GM21786 (cell line): Measurements from ENCODE around the gene OR2T11.
A peak's percentile ranks its signal among the peaks of the same experiment; 100 is the strongest.
"Not testable (repeated sequence)": the region's sequence is repeated elsewhere in the genome, so short reads cannot be mapped to it uniquely, and the experiment has no call there.

Experiments
- ATAC-seq: cut with Tn5 transposase; IDR thresholded peaks from one replicate; pipeline ENCODE4 v1.9.1; 2021; ENCODE audit not compliant: unreplicated experiment

Gene OR2T11

DNA sequence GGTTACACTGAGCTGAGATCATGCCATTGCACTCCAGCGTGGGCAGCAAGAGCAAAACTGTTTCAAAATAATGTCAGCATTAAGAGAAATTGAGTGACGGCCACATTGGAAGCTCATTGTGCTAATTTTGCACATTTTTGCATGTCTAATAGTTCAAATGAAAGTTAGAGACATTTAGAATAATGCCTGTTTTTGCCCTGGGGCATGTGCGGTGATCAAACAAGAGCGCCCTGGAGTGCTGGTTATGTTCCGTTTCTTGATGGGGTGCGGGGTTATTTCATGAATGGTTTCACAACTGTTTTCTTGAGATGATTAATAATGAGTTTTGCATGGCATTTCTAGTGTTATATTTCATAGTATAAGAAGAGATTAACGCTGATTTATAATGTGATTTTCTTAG lies 13.1 kb downstream of the OR2T11 start:
- no peak for ATAC-seq

DNA sequence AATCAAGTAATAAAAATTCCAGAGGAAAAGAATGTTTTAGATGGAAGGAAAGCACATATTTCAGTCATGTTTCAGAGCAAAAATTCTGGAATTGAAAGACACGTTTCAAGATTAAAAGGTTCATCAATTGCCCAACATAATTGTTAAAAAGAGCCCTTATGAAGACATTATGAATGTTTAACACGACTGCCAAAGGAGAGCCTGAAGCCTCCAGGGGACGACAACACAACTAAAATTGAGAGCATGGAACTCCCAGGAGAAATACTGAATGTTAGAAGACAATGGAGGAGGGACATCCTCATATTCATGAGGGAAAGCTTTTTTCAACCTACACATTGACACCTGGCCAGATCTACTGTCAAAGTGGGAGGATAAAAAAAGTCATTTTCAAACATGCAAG lies 16.0 kb downstream of the OR2T11 start:
- peak; percentile 43 for ATAC-seq

DNA sequence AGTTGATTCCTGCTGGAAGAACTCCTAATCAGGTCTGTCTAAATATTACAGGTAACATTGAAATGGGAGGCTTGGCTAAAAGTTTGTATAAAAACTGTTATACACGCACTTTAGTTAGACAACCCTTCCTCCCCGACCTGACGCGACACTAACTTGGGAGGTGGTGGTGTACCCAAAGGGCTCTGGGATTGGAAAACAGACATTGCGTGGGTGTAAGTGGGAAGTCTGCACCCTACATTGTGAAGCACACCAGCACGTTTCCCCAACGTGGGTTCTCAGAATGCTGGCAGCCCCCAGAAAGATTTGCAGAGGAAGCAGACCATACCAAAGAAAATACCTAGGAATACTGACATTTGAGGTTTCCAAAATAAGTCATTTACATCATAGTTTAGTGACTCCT lies 16.8 kb downstream of the OR2T11 start:
- no peak for ATAC-seq

DNA sequence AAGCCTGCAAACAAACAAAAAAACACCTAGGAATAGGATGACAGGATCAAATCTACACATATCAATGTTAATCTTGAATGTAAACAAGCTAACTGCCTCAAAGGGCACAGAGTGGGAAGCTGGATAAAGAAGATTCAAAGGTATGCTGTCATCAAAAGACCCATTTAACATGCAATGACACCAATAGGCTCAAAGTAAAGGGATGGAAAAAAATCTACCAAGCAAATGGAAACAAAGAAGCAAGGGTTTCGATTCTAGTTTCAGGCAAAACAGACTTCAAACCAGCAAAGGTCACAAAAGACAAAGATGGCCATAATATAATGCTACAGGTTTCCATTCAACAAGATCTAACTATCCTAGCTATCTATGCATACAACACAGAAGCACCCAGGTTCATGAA lies 21.1 kb downstream of the OR2T11 start:
- ATAC-seq, result peak; percentile 38

DNA sequence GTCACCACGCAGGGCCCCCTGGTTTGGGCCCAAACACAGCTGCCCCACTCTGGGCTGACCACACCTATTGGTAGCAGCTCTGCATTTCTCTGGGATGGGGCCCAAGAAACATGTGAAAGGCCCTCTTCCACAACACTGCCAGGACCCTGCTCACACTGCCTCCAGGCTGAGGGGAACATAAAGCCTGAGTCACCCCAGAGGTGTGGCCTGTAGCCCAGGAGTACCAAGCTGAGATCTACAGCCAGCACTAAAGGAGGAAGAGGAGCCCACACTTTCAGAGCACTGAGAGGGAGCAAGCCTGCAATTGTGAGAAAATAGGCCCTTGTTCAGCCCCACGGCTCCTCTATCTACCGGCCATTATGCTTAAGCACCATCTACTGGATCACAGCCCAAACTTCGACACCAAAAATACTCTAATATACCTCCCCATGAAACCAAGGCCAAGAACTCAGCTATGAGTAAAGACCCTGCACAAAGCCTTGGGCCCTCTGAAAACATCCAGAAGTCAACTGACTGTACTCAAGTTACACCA lies 22.9 kb downstream of the OR2T11 start:
- ATAC-seq, result no peak

DNA sequence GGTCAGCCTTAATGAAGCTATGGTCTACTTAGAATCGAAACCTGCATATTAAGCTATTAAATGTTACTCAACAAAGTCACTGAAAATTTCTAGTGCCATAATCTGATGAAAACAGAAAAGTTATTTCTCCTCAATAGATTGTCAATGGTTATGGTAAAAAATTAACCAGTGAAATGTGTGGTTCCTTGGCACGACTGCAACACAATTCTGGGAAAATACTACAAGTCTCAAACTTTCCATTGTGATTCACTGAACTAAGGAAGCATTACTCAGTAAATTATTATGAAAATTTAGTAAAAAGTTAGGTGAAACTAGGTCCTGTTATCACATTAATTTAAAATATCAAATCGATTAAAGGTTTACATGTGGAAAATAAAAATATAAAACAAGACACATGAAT lies 24.6 kb downstream of the OR2T11 start:
- ATAC-seq, result no peak

DNA sequence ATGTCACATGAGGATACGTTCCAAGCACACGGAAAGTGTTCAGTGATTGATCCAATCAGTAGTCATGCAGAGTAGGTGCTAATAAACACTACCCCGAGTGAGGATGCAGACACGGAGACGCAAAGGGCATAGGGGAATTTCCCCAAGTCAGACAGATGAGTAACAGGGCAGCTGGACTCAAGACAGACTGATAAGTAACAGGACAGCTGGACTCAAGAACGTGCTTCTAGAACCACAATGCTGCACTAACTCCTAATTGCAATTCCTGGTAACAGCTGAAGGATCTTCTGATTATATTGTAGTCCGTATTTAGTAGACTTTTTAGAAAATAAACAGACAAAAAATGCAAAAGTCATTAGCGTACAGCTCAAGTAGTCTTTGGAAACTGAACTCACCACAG lies 35.5 kb downstream of the OR2T11 start:
- no peak for ATAC-seq

DNA sequence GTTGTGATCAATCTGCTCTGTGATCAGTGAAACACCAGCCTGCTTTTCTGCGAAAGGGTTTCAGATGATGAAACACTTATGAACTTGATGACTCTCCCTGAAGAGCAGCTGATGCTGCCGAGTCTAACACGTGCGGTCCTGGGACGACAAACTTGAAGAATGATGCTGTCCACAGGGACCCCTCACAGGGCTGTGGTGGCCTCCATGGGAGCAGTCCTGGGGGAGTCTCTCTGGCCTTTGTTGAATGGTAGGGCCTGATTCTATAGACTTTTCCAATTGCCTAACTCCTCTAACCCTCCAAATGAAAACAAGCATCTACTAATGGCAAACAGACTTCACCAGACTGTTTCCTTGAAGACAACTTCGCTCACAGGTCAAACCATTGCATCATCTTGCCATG lies 37.3 kb downstream of the OR2T11 start, which contains the start of gene OR2T10:
Gene OR2T10 (minus strand): TSS at position 112 of the 400 bp plus-strand sequence. CDS start 3,932 bp downstream, outside the sequence.
- ATAC-seq, result no peak

DNA sequence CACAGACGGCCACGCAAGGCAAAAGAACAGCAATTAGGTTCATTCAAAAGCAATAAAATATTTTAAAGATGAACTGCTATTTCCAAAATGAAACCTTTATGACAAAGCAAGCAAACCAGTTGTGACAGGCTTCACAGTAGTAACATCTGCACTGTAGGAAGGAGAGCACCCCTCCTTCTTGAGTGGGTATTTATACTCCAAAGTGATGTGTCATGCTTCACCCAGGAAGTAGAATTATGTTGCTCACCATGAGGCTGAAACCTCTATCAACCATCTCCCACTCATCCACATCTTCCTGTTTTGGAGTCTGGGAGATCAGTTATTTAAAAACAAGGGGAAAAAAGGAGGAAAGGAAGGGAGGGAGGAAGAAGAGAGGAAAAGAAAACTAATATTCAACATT lies 38.3 kb downstream of the OR2T11 start:
- no peak for ATAC-seq

DNA sequence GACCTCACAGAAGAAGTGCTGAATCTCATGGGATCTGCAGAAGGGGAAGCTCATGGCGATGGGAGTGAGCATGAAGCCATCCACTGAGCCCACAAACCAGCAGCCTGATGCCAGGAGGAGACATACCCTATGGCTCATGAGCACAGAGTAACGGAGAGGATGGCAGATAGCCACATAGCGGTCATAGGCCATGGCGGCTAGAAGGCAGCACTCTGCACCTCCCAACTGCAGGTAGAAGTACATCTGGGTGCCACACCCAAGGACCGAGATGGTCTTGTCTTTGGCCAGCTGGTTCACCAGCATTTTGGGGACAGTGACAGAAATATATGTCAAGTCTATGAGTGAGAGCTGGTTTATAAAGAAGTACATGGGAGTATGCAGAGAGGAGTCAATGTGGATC lies 41.7 kb downstream of the OR2T11 start:
- ATAC-seq, result no peak

DNA sequence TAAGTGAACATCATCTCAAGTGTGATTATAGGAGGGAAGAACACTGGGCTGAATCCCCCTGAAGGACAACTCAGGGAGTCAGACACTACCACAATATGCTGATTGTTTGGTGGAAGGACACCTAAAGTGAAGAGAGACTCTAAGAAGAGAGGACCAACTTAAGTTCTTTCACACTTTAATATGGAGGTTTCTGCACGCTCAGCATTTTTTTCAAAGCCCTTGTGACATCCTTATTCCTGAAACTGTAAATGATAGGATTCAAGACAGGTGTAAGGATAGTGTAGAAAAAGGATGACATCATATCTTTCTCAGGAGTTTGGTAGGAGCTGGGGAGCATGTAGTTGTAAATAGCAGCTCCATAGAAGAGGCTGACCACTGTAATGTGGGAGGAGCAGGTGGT lies 42.2 kb downstream of the OR2T11 start:
- ATAC-seq, result no peak

DNA sequence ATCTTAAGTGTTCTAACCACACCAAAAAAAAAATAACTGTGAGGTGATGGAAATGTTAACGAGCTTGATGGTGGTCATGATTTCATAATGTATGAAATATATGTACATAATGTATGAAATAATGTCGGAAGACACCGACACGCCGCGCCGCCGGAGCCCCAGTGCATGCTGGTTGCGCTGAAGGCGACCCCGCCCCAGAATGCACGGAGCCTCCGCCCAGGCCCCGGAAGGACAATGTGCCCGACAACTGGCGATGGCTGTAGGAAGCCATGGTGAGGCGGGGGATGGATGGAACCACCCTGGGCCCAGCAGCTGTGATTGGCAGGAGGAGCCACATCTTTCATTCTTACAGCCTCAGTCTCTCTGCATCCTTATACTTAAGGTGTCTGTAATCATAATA lies 44.8 kb downstream of the OR2T11 start:
- ATAC-seq, result no peak

DNA sequence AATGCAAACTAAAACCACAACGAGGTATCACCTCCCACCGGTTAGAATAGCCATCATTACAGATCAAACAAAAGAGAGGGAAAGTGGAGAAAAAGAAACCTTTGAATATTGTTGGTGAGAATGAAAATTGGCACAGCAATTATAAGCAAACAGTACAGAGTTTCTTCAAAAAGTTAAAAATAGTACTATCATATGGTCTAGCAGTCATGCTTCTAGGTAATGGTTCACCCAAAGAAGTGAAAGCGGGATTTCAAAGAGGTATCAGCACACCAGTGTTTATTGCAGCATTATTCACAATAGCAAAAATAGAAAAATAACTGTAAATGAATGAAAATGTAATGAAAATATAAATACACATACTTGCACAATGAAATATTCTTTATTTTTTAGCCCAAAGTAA lies 45.6 kb downstream of the OR2T11 start:
- peak; percentile 77 for ATAC-seq

DNA sequence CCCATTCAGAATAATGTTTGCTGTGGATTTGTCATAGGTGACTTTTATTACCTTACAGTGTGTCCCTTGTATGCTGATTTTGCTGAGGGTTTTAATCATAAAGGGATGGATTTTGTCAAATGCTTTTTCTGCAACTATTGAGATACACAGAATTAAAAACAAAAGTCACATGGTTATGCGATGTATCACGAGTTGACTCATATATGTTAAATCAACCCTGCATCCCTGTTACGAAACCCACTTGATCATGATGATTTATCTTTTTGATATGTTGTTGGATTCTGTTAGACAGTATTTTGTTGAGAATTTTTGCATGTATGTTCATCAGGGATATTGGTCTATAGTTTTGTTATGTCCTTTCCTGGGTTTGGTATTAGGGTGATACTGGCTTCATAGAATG lies 49.6 kb downstream of the OR2T11 start:
- no peak for ATAC-seq

DNA sequence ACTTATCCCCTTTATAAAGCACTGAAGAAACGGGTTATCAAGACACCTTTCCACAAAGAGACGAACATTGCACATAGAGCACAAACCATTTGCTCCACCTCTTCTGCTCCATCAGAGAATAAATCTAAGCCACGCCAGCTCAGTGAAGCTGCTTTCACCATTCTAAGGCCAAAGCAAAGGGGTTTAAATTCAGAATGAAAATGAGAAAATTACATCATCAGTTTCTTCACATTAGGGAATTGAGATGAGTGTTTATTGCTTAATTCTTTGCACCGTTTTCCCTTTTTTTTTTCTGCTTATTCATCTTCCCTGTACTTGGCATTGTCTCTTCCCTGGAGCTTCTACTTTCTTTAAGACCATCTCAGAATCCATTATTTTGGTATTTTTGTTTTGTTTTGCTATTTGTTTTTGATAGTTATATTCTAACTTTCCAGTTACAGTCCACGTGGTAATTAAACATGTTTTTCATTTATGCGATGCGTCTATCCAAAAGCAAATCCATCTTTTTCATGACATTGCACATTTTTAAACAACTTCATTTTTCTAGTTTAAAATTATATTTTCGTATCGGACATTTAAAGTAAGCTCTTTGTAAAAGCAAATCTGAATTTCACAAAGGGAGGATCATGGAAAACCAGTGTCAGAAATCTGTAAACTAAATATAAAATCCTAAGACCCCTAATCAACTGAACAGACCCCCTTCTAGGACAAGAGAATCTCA lies 58.5 kb downstream of the OR2T11 start:
- ATAC-seq, result no peak

DNA sequence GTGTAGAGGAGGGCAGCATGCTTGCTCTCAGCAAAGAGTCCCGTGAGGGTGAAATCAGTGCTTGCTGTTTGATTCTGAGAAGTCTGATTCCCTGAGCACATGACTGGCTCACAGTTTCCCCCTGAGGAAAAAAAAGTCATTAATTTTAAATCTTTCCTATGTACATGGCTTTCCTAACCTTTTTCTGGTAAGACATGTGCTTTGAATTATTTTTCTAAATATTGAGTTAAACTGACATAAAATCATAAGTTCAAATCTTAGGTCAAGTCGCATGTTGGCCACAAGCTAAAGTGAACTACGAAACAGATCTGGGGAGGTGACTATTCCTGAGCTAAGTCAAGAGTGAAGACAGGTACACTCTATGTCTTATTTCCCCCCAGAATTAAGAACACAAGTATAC lies 60.2 kb downstream of the OR2T11 start, which contains the start of gene OR2T34:
Gene OR2T34 (minus strand): TSS at position 101 of the 400 bp plus-strand sequence. CDS start 0 bp downstream, at position 101.
- not testable (repeated sequence) for ATAC-seq

DNA sequence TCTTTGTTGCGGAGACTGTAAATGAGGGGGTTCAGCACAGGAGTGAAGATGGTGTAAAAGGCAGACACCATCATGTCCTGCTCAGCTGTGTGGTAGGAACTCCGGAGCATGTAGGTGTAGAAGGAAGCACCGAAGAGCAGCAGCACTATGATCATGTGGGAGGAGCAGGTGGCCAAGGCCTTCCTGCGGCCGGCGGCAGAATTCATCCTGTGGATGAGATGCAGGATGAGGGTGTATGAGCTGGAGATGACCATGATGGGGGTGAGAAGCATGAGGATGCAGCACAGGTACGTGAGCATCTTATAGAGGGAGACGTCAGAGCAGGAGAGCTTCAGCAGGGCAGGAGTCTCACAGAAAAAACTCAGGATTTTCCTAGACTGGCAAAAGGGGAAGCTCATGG lies 61.0 kb downstream of the OR2T11 start:
- not testable (repeated sequence) for ATAC-seq
